Heart left ventricle (tissue), 16 donors: Measurements from ENCODE around the gene MTUS2. TPM values are rescaled to one million over a fixed set of nuclear protein-coding genes. Genes with fewer than 3 reads are reported as not detected.
A peak's percentile ranks its signal among the peaks of the same experiment; 100 is the strongest.

Experiments used
- ATAC-seq, 4 donors: fragments of 200-7000 bp; cut with Tn5 transposase; one replicate each; pipeline ENCODE4 v1.9.1; 2020 to 2022; ENCODE audit warnings: moderate library complexity in 4 of 4, mild to moderate bottlenecking in 3 of 4, moderate number of reproducible peaks in 1 of 4
- DNase-seq, 5 donors: peaks; one replicate each; pipeline ENCODE4 v3.0.0-alpha.2; 2020
- H3K27ac ChIP-seq, 12 donors: fragments of 200-600 bp; sonication (generic) in 4 of 12; one replicate each; pipeline versions ENCODE4 v1.5.0 to v1.8.0; 2016 to 2022; ENCODE audit warnings: mild to moderate bottlenecking in 2 of 12
- H3K27me3 ChIP-seq, 9 donors: fragments of 200-600 bp; sonication (generic) in 2 of 9; one replicate each; pipeline versions ENCODE4 v1.5.1 to v1.8.0; 2016 to 2022; ENCODE audit warnings: mild to moderate bottlenecking in 3 of 9
- H3K36me3 ChIP-seq, 9 donors: fragments of 200-600 bp; sonication (generic) in 2 of 9; one replicate each; pipeline versions ENCODE4 v1.5.0 to v1.8.0; 2018 to 2022; ENCODE audit warnings: mild to moderate bottlenecking in 2 of 9
- H3K4me1 ChIP-seq, 12 donors: fragments of 200-600 bp; sonication (generic) in 4 of 12; one replicate each; pipeline versions ENCODE4 v1.5.0 to v1.8.0; 2016 to 2022; ENCODE audit warnings: mild to moderate bottlenecking in 3 of 12
- H3K4me3 ChIP-seq, 12 donors: fragments of 200-600 bp; sonication (generic) in 4 of 12; one replicate each; pipeline versions ENCODE4 v1.5.0 to v1.8.0; 2017 to 2022; ENCODE audit warnings: mild to moderate bottlenecking in 9 of 12, moderate library complexity in 4 of 12
- H3K9me3 ChIP-seq, 12 donors: fragments of 200-600 bp; sonication (generic) in 4 of 12; one replicate each; pipeline versions ENCODE4 v1.5.0 to v1.8.0; 2016 to 2022; ENCODE audit warnings: mild to moderate bottlenecking in 1 of 12
- CTCF ChIP-seq, 12 donors: fragments of 200-600 bp; sonication (generic) in 4 of 12; IDR thresholded peaks; one replicate each; pipeline versions ENCODE4 v1.5.0 to v1.8.0; 2018 to 2022; ENCODE audit warnings: antibody characterized with exemption in 12 of 12, mild to moderate bottlenecking in 5 of 12
- POLR2A ChIP-seq, 2 donors: fragments of 450-650 bp; IDR thresholded peaks; one replicate each; pipeline ENCODE4 v1.6.1; 2017; ENCODE audit warnings: antibody characterized with exemption in 2 of 2, mild to moderate bottlenecking in 2 of 2, moderate library complexity in 2 of 2
- WGBS, 4 donors: extraction: QIAGEN DNeasy Blood & Tissue Kit in 2 of 4; methylation state at CpG; one replicate each; pipeline versions ENCODE4 v1.1.5 to v1.1.7; 2013 to 2018; 5-methylcytosine and 5-hydroxymethylcytosine counted together
- intact Hi-C, 10 donors: fragments of 100-400 bp; cut with DNase I; formaldehyde crosslinking; loops; one replicate each; pipeline versions ENCODE4 v1.11.1 to v1.14.2; 2022
- polyA plus RNA-seq, 2 donors: library from polyadenylated mRNA; stranded (reverse); fragments of 200-250 nt; gene quantifications; one replicate each; pipeline ENCODE4 v1.2.3, GENCODE V29; 2013
- total RNA-seq, 9 donors: library from RNA; depleted of rRNA in 2 of 9; stranded (reverse); fragments of >200 nt in 2 of 9; fragmentation: NEBNext Ultra II Directional in 3 of 9; extraction: Animal tissue kit (Norgen Biotek cat#: 25700) in 3 of 9; gene quantifications; one replicate each; pipeline versions ENCODE4 v1.1.0 to v1.2.4, GENCODE V29; 2016 to 2023
- donor health status: ischemic (EF 13 %, LVEDD 7.1; RV severe dilation, severe dysfunction).
- donor health status: healthy with polysubstance abuse.
- donor health status: DM: no; HTN: yes; CAD: no.
- donor health status: DM: no; HTN: no; CAD: no.
- donor health status: ischemic (EF 25% LVEDD 6.9; RV normal size, moderate dysfunction).
- donor health status: ischemic (EF 25% LVEDD 5.7; RV mildly dilated, moderate dysfunction).
- donor health status: healthy.
- donor health status: DM: yes; HTN: yes; CAD: no.
- donor health status: ischemic (EF 35%, LVEDD 5.7; RV mildly dilated, moderate dysfunction).
- donor health status: nonischemic (EF 11% LVEDD 7.7; RV severe dilation, severe dysfunction).
- donor health status: DM: yes; HTN: yes; CAD: no.
- donor health status: PGD.
- donor health status: ischemic (EF 29% LVEDD 5.4; RV normal size, mild dysfunction).
- donor health status: nonischemic (EF 23%, LVEDD 6.1; RV moderate dilation, normal function).

The MTUS2 gene
- total and polyA plus RNA-seq, 11 donors, result 28.7 to 174 (median 67.9) TPM

GRCh38 chr13:29129616-29130015 lies 309.5 kb downstream of the MTUS2 start:
- ATAC-seq (peak in 3 of 4 donors; percentile 45 to 69 (median 55)), DNase-seq (no peak)
- H3K27ac ChIP-seq, result no peak overlapping the region
- intact Hi-C loops, result loop anchor here in 1 of 10 donors (10.0 kb wide), 1 partner anchor 305 kb away; the partner anchor contains the start of gene MTUS2
- no peaks in the 10 kb centered on the region for H3K27me3 ChIP-seq
- H3K4me1 ChIP-seq, result peaks cover 0 to 5% (median 0%) of the 10 kb centered on the region in 12 donors
- WGBS, 4 donors, result 64 to 71% (median 65%) methylated on average over 2 of the region's 2 CpGs
- TF ChIP-seq POLR2A (IDR thresholded peaks at IDR 0.05) (no peak), CTCF (IDR thresholded peaks at IDR 0.05) (no peak)
- no peak overlapping the region for H3K4me3 ChIP-seq
- H3K9me3 ChIP-seq, result no peaks in the 10 kb centered on the region
- no peaks in the 10 kb centered on the region for H3K36me3 ChIP-seq

GRCh38 chr13:29131159-29131558 lies 311.0 kb downstream of the MTUS2 start:
- intact Hi-C loops, result loop anchor here in 1 of 10 donors (10.0 kb wide), 1 partner anchor 306 kb away; the partner anchor contains the start of gene MTUS2
- WGBS, 4 donors, result 88 to 100% (median 95%) methylated on average over 1 of the region's 1 CpG; no CpG with 5 or more reads in 1 of the 4 donors
- Histone ChIP-seq H3K27ac (no peak overlapping the region), H3K9me3 (peaks cover 0 to under 1% (median 0%) of the 10 kb centered on the region in 12 donors), H3K4me3 (no peak overlapping the region), H3K27me3 (no peaks in the 10 kb centered on the region), H3K4me1 (peaks cover 0 to 5% (median 0%) of the 10 kb centered on the region in 12 donors), H3K36me3 (no peaks in the 10 kb centered on the region)
- DNase-seq, result no peak
- ATAC-seq, result no peak
- TF ChIP-seq POLR2A (IDR thresholded peaks at IDR 0.05) (no peak), CTCF (IDR thresholded peaks at IDR 0.05) (no peak)

- Histone ChIP-seq H3K4me1 (peaks cover 0 to 5% (median 0%) of the 10 kb centered on the region in 12 donors), H3K27me3 (no peaks in the 10 kb centered on the region), H3K27ac (no peak overlapping the region), H3K4me3 (no peak overlapping the region), H3K9me3 (peaks cover 0 to 9% (median 0%) of the 10 kb centered on the region in 12 donors), H3K36me3 (no peaks in the 10 kb centered on the region)
- intact Hi-C loops, result loop anchor here in 1 of 10 donors (10.0 kb wide), 1 partner anchor 307 kb away; the partner anchor contains the start of gene MTUS2
- DNase-seq, result no peak
- WGBS, 4 donors, result 81 to 83% (median 82%) methylated on average over 4 of the region's 4 CpGs
- TF ChIP-seq POLR2A (IDR thresholded peaks at IDR 0.05), result no peak
- TF ChIP-seq CTCF (IDR thresholded peaks at IDR 0.05), result no peak
- ATAC-seq, result no peak
These were observed 311.9 kb downstream of the MTUS2 start for GRCh38 chr13:29131881-29132668.

- no peak overlapping the region for H3K4me3 ChIP-seq
- no peak overlapping the region for H3K27ac ChIP-seq
- no peaks in the 10 kb centered on the region for H3K36me3 ChIP-seq
- intact Hi-C loops, result loop anchor here in 1 of 10 donors (10.0 kb wide), 1 partner anchor 312 kb away; the partner anchor contains the start of gene MTUS2
- H3K27me3 ChIP-seq, result no peaks in the 10 kb centered on the region
- WGBS, 4 donors, result 88 to 94% (median 90%) methylated on average over 2 of the region's 2 CpGs
- H3K4me1 ChIP-seq, result peaks cover 0 to 8% (median 0%) of the 10 kb centered on the region in 12 donors
- TF ChIP-seq POLR2A (IDR thresholded peaks at IDR 0.05) (no peak), CTCF (IDR thresholded peaks at IDR 0.05) (no peak)
- ATAC-seq (no peak), DNase-seq (no peak)
- H3K9me3 ChIP-seq, result peaks cover 0 to 13% (median 0%) of the 10 kb centered on the region in 12 donors
These were observed 316.2 kb downstream of the MTUS2 start for GRCh38 chr13:29136341-29136740.
